ENCODE measurements around the gene XRN2. TPM values are rescaled to one million over a fixed set of nuclear protein-coding genes. Genes with fewer than 3 reads are reported as not detected.
A peak's percentile ranks its signal among the peaks of the same experiment; 100 is the strongest.

XRN2 gene
- total and polyA plus RNA-seq, 2 donors from 2014 or later: 22.6 to 60.9 TPM

DNA sequence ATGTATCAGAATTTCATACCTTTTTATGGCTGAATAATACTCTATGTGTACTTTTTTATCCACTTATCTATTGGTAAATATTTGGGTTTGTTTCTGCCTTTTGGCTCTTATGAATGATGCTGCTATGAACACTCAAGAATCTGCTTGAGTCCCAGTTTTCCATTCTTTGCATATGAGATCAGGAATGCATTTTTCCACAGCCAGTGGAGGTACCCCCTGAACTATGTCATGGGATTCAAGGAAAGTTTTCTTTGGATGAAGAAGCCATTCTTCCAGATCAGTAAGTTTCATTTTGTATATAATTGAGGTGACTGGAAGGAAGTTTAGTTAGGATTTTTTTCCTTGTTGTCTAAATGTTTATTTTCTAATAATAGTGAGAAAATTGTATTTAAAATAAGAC lies 53.3 kb downstream of the XRN2 start:
- TF ChIP-seq, protein P1, sequence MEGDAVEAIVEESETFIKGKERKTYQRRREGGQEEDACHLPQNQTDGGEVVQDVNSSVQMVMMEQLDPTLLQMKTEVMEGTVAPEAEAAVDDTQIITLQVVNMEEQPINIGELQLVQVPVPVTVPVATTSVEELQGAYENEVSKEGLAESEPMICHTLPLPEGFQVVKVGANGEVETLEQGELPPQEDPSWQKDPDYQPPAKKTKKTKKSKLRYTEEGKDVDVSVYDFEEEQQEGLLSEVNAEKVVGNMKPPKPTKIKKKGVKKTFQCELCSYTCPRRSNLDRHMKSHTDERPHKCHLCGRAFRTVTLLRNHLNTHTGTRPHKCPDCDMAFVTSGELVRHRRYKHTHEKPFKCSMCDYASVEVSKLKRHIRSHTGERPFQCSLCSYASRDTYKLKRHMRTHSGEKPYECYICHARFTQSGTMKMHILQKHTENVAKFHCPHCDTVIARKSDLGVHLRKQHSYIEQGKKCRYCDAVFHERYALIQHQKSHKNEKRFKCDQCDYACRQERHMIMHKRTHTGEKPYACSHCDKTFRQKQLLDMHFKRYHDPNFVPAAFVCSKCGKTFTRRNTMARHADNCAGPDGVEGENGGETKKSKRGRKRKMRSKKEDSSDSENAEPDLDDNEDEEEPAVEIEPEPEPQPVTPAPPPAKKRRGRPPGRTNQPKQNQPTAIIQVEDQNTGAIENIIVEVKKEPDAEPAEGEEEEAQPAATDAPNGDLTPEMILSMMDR (IDR thresholded peaks at IDR 0.05; ENCODE audit: borderline replicate concordance, extremely low read depth, insufficient read depth): no peak
- Histone ChIP-seq H3K36me3 (ENCODE audit: control insufficient read depth in 2 of 3, insufficient read depth in 3 of 3, low read length in 3 of 3) (peaks cover 2 to 25% (median 10%) of the 10 kb centered on the region in 3 donors), H3K27me3 (ENCODE audit: control insufficient read depth, insufficient read depth, low read length) (no peaks in the 10 kb centered on the region), H3K4me1 (ENCODE audit: control insufficient read depth in 2 of 3, insufficient read depth in 2 of 3, low read depth in 1 of 3, low read length in 3 of 3) (no peaks in the 10 kb centered on the region), H3K9ac (ENCODE audit: low read length in 3 of 3) (no peak overlapping the region), H3K4me3 (ENCODE audit: low read length in 3 of 3) (no peak overlapping the region), H3K27ac (ENCODE audit: low read depth in 2 of 2, low read length in 2 of 2) (no peak overlapping the region), H3K9me3 (ENCODE audit: control insufficient read depth in 2 of 3, insufficient read depth in 1 of 3, low read length in 3 of 3) (no peaks in the 10 kb centered on the region)
- no peak for FAIRE-seq
- no peak for DNase-seq
- intact Hi-C loops (cut with DNase I): no loop called here

DNA sequence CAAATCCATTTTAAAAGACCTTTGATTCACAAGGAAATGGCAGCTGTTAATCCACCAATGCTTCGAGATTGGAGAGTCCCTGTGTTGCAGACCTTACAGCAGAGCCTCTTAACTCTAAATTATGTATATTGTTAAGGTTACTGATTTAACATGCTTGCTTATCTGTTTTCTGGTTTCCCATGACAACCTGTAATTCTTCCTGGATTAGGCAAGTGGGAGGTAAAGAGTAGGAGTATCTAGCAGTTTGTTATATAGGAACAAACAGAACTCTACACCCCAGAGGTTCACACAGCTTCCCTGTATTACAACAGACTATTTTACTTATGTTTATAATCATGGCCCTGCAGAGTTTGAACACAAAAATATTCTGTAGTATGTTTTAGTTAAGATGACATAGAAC lies 54.7 kb downstream of the XRN2 start:
- no peak overlapping the region for H3K27ac ChIP-seq (ENCODE audit: low read depth in 2 of 2, low read length in 2 of 2)
- TF ChIP-seq, protein P1 (IDR thresholded peaks at IDR 0.05; ENCODE audit: borderline replicate concordance, extremely low read depth, insufficient read depth): no peak
- DNase-seq: peak in 2 of 5 donors; percentile 21 to 24
- H3K4me3 ChIP-seq (ENCODE audit: low read length in 3 of 3): no peak overlapping the region
- no peak overlapping the region for H3K9ac ChIP-seq (ENCODE audit: low read length in 3 of 3)
- H3K9me3 ChIP-seq (ENCODE audit: control insufficient read depth in 2 of 3, insufficient read depth in 1 of 3, low read length in 3 of 3): no peaks in the 10 kb centered on the region
- no peaks in the 10 kb centered on the region for H3K27me3 ChIP-seq (ENCODE audit: control insufficient read depth, insufficient read depth, low read length)
- H3K36me3 ChIP-seq (ENCODE audit: control insufficient read depth in 2 of 3, insufficient read depth in 3 of 3, low read length in 3 of 3): peaks cover 2 to 20% (median 16%) of the 10 kb centered on the region in 3 donors
- intact Hi-C loops (cut with DNase I): no loop called here
- no peaks in the 10 kb centered on the region for H3K4me1 ChIP-seq (ENCODE audit: control insufficient read depth in 2 of 3, insufficient read depth in 2 of 3, low read depth in 1 of 3, low read length in 3 of 3)
- FAIRE-seq: no peak

DNA sequence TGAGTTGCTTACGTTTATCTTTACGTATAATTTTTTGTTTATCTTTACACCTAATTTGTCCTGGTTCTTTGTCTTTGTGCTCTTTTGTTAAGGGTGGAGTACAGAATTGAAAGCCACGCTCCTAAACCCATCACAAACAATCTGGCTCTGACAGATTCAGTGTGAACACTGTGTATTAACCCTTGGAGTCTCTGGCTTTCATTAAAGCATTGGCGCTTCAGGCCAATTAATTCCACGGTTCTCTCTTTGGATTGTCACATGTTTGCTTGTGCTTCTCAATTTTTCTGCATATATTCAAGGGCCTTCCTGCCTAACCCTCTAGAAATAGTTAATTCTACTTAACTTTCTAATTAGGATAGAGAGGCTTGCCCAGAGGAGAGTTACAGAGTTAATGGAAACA lies 55.6 kb downstream of the XRN2 start:
- peaks cover 5 to 22% (median 20%) of the 10 kb centered on the region in 3 donors for H3K36me3 ChIP-seq (ENCODE audit: control insufficient read depth in 2 of 3, insufficient read depth in 3 of 3, low read length in 3 of 3)
- TF ChIP-seq, protein P1 (IDR thresholded peaks at IDR 0.05; ENCODE audit: borderline replicate concordance, extremely low read depth, insufficient read depth): no peak

DNA sequence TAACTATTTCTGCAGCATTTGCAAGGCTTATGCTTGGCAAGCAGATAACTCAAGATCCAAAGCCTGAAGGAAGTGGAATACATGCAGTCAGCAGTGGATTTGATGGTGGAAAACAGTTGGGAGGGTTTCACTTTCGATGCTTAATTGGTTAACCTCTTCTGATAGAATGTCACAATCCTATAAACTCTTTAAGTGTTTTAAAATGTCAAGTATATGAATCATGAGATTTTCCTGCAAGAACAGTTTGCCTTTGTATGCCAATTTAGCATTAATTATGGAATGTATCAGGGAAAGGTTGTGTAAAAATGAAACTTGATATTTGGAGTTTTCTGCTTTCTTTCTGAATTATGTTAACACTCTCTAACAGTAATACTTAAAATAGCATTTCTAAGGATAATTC lies 57.6 kb downstream of the XRN2 start:
- H3K4me1 ChIP-seq (ENCODE audit: control insufficient read depth in 2 of 3, insufficient read depth in 2 of 3, low read depth in 1 of 3, low read length in 3 of 3): no peaks in the 10 kb centered on the region
- H3K9ac ChIP-seq (ENCODE audit: low read length in 3 of 3): no peak overlapping the region
- H3K36me3 ChIP-seq (ENCODE audit: control insufficient read depth in 2 of 3, insufficient read depth in 3 of 3, low read length in 3 of 3): peaks cover 5 to 20% (median 16%) of the 10 kb centered on the region in 3 donors
- FAIRE-seq: no peak
- H3K4me3 ChIP-seq (ENCODE audit: low read length in 3 of 3): no peak overlapping the region
- DNase-seq: no peak
- no peak overlapping the region for H3K27ac ChIP-seq (ENCODE audit: low read depth in 2 of 2, low read length in 2 of 2)
- TF ChIP-seq, protein P1 (IDR thresholded peaks at IDR 0.05; ENCODE audit: borderline replicate concordance, extremely low read depth, insufficient read depth): no peak
- H3K9me3 ChIP-seq (ENCODE audit: control insufficient read depth in 2 of 3, insufficient read depth in 1 of 3, low read length in 3 of 3): no peaks in the 10 kb centered on the region
- intact Hi-C loops (cut with DNase I): no loop called here
- no peaks in the 10 kb centered on the region for H3K27me3 ChIP-seq (ENCODE audit: control insufficient read depth, insufficient read depth, low read length)

More for the DNA sequence above, 55.6 kb downstream of the XRN2 start:
- intact Hi-C loops (cut with DNase I): no loop called here
- no peak for FAIRE-seq
- Histone ChIP-seq H3K4me1 (ENCODE audit: control insufficient read depth in 2 of 3, insufficient read depth in 2 of 3, low read depth in 1 of 3, low read length in 3 of 3) (no peaks in the 10 kb centered on the region), H3K9ac (ENCODE audit: low read length in 3 of 3) (no peak overlapping the region), H3K9me3 (ENCODE audit: control insufficient read depth in 2 of 3, insufficient read depth in 1 of 3, low read length in 3 of 3) (no peaks in the 10 kb centered on the region), H3K4me3 (ENCODE audit: low read length in 3 of 3) (no peak overlapping the region), H3K27me3 (ENCODE audit: control insufficient read depth, insufficient read depth, low read length) (no peaks in the 10 kb centered on the region), H3K27ac (ENCODE audit: low read depth in 2 of 2, low read length in 2 of 2) (no peak overlapping the region)
- no peak for DNase-seq
